Kidney (tissue), 22 donors: ENCODE results near the gene FASLG. TPM values are rescaled to one million over a fixed set of nuclear protein-coding genes. Genes with fewer than 3 reads are reported as not detected.

Experiments
- DNase-seq, 5 donors: peaks; one replicate each; pipeline ENCODE4 v3.0.0-alpha.2; 2013 to 2020
- FAIRE-seq: peaks from 2 replicates; lab custom pipeline; 2012; peaks lifted over from hg19 to GRCh38; lab: Jason Lieb, UNC
- H3K27ac ChIP-seq, 2 donors: one replicate each; pipeline ENCODE4 v1.7.0; 2013; ENCODE audit warnings: low read depth in 2 of 2, low read length in 2 of 2, inconsistent platforms in 1 of 2
- H3K27me3 ChIP-seq: one replicate; pipeline ENCODE4 v1.7.1; 2013; ENCODE audit warnings: low read length, inconsistent platforms; ENCODE audit not compliant: control insufficient read depth, insufficient read depth
- H3K36me3 ChIP-seq, 3 donors: one replicate each; pipeline versions ENCODE4 v1.7.0 to v1.7.1; 2013; ENCODE audit warnings: low read length in 3 of 3, control low read depth in 1 of 3, inconsistent platforms in 1 of 3; ENCODE audit not compliant: insufficient read depth in 3 of 3, control insufficient read depth in 2 of 3
- H3K4me1 ChIP-seq, 3 donors: one replicate each; pipeline versions ENCODE4 v1.7.0 to v1.7.1; 2013; ENCODE audit warnings: low read length in 3 of 3, inconsistent platforms in 1 of 3, low read depth in 1 of 3; ENCODE audit not compliant: control insufficient read depth in 2 of 3, insufficient read depth in 2 of 3
- H3K4me3 ChIP-seq, 3 donors: one replicate each; pipeline versions ENCODE4 v1.7.0 to v1.8.1; 2013; ENCODE audit warnings: low read length in 3 of 3, control low read depth in 1 of 3, inconsistent platforms in 1 of 3
- H3K9ac ChIP-seq, 3 donors: one replicate each; pipeline versions ENCODE4 v1.7.0 to v1.7.1; 2013; ENCODE audit warnings: low read length in 3 of 3, control low read depth in 1 of 3, inconsistent platforms in 1 of 3
- H3K9me3 ChIP-seq, 3 donors: one replicate each; pipeline versions ENCODE4 v1.7.0 to v1.7.1; 2013; ENCODE audit warnings: low read length in 3 of 3, control low read depth in 1 of 3, inconsistent platforms in 1 of 3; ENCODE audit not compliant: control insufficient read depth in 2 of 3, insufficient read depth in 1 of 3
- intact Hi-C: fragments of 100-400 bp; cut with DNase I; formaldehyde crosslinking; loops from one replicate; pipeline ENCODE4 v1.11.1; 2022
- long read RNA-seq, 10 donors: library from polyadenylated mRNA in 1 of 10; unstranded in 1 of 10; transcript quantifications; one replicate each; pipeline ENCODE4 v2.0.0 and lab custom pipeline, GENCODE V29; 2021 to 2026
- polyA plus RNA-seq: library from polyadenylated mRNA; stranded (reverse); fragments of 350-450 nt; fragmentation: Illumina TruSeq; extraction: RNeasy Lipid Tissue Mini Kit (QIAGEN cat#74804); gene quantifications from one replicate; pipeline ENCODE4 v1.2.3, GENCODE V29; 2014; ENCODE audit warnings: low read depth, low replicate concordance; ENCODE audit not compliant: insufficient read depth
- total RNA-seq: library from RNA; stranded (reverse); fragmentation: NEBNext Ultra II Directional; extraction: Animal tissue kit (Norgen Biotek cat#: 25700); gene quantifications from one replicate; pipeline ENCODE4 v1.2.1, GENCODE V29; 2021
- TF ChIP-seq, protein P1 (sequence below): IDR thresholded peaks from 3 replicates; pipeline ENCODE4 v1.5.1; 2012; ENCODE audit warnings: mild to moderate bottlenecking, moderate library complexity, borderline replicate concordance; ENCODE audit not compliant: insufficient read depth; ENCODE audit errors: extremely low read depth
- donor health status: control.
- donor health status: control.
- donor health status: control.
- donor health status: control.
- donor health status: control.
- donor health status: DM: yes; HTN: yes; CAD: no.
- donor health status: Normal renal cell carcinoma (clear cell type).

The FASLG gene, protein sequence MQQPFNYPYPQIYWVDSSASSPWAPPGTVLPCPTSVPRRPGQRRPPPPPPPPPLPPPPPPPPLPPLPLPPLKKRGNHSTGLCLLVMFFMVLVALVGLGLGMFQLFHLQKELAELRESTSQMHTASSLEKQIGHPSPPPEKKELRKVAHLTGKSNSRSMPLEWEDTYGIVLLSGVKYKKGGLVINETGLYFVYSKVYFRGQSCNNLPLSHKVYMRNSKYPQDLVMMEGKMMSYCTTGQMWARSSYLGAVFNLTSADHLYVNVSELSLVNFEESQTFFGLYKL
- total RNA-seq (0.50 TPM), polyA plus RNA-seq (not detected)
- long read RNA-seq, donor 1 = 0 reads
- long read RNA-seq, donor 2 = 0 reads
- long read RNA-seq, donor 3 = 0 reads
- long read RNA-seq, donor 4 = 0 reads
- long read RNA-seq, donor 5 = 0 reads
- long read RNA-seq, donor 6 = 0 reads
- long read RNA-seq, donor 7 = 0 reads
- long read RNA-seq, donor 8 = 0 reads
- long read RNA-seq, donor 9 = 0 reads
- long read RNA-seq, donor 10 = 0 reads

GRCh38 chr1:172658871-172659453, at the start of gene FASLG:
Gene FASLG (plus strand): TSS chr1:172659103. CDS start chr1:172659202, 99 bp downstream.
- no peak for FAIRE-seq
- H3K27ac ChIP-seq = no peak within 1 kb of the TSS

DNA sequence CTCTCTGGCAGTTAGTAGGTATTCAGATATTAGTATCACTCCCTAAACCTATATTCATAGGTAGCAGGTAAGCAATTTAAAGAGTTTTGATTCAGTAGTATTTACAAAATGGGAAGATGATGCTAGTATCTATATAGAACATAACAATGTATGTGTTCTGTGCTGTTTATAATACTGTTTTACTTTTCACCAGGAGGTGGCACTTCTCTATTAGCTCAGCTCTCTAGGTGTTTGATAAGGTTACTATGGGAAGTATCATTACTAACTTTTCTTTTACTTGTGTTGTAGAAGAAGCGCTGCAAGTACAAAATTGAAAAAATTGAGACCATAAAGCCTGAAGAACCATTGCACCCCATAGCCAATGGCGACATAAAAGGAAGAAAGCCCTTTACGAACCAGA, 49.4 kb upstream of the FASLG start:
- Histone ChIP-seq H3K4me3 (no peak overlapping the region), H3K9me3 (no peaks in the 10 kb centered on the region), H3K9ac (no peak overlapping the region), H3K27me3 (no peaks in the 10 kb centered on the region), H3K36me3 (peaks cover 0 to 10% (median 3%) of the 10 kb centered on the region in 3 donors), H3K27ac (no peak overlapping the region), H3K4me1 (no peaks in the 10 kb centered on the region)
- TF ChIP-seq, protein P1, sequence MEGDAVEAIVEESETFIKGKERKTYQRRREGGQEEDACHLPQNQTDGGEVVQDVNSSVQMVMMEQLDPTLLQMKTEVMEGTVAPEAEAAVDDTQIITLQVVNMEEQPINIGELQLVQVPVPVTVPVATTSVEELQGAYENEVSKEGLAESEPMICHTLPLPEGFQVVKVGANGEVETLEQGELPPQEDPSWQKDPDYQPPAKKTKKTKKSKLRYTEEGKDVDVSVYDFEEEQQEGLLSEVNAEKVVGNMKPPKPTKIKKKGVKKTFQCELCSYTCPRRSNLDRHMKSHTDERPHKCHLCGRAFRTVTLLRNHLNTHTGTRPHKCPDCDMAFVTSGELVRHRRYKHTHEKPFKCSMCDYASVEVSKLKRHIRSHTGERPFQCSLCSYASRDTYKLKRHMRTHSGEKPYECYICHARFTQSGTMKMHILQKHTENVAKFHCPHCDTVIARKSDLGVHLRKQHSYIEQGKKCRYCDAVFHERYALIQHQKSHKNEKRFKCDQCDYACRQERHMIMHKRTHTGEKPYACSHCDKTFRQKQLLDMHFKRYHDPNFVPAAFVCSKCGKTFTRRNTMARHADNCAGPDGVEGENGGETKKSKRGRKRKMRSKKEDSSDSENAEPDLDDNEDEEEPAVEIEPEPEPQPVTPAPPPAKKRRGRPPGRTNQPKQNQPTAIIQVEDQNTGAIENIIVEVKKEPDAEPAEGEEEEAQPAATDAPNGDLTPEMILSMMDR = no peak
- DNase-seq = peak in 1 of 5 donors; percentile 14
- intact Hi-C loops = no loop called here
- FAIRE-seq = no peak

More at GRCh38 chr1:172658871-172659453, at the start of gene FASLG:
- DNase-seq = peak in 1 of 5 donors; percentile 56
- H3K27me3 ChIP-seq = no peaks in the 10 kb centered on the region
- intact Hi-C loops = no loop called here
- no peaks in the 10 kb centered on the region for H3K36me3 ChIP-seq
- TF ChIP-seq, protein P1 = no peak
- H3K4me3 ChIP-seq = no peak within 1 kb of the TSS
- H3K9ac ChIP-seq = no peak within 1 kb of the TSS
- peaks cover 0 to 2% (median 0%) of the 10 kb centered on the region in 3 donors for H3K4me1 ChIP-seq
- H3K9me3 ChIP-seq = no peaks in the 10 kb centered on the region

DNA sequence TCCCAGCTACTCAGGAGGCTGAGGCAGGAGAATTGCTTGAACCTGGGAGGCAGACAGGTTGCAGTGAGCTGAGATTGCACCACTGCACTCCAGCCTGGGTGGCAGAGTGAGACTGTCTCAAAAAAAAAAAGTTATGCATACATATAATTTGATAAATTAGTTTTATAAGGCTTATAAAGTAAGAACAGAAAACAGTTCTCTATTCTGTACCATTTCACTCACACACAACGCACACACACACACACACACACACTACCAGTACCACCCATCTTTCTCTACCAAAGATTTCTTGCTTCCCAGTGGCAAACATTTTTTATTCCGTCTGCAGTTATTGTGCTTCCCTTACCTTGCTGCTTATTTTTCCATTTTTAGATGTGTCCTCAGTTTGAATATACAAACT, 46.4 kb upstream of the FASLG start:
- H3K27ac ChIP-seq = no peak overlapping the region
- H3K9me3 ChIP-seq = peaks cover 0 to 6% (median under 1%) of the 10 kb centered on the region in 3 donors
- H3K27me3 ChIP-seq = no peaks in the 10 kb centered on the region
- H3K36me3 ChIP-seq = peaks cover 0 to 8% (median 3%) of the 10 kb centered on the region in 3 donors
- no peak overlapping the region for H3K4me3 ChIP-seq
- FAIRE-seq (no peak), DNase-seq (no peak)
- H3K4me1 ChIP-seq = no peaks in the 10 kb centered on the region
- intact Hi-C loops = no loop called here
- TF ChIP-seq, protein P1 = no peak
- no peak overlapping the region for H3K9ac ChIP-seq
